Measurements from ENCODE around the gene CHRDL2.

Gene CHRDL2, protein sequence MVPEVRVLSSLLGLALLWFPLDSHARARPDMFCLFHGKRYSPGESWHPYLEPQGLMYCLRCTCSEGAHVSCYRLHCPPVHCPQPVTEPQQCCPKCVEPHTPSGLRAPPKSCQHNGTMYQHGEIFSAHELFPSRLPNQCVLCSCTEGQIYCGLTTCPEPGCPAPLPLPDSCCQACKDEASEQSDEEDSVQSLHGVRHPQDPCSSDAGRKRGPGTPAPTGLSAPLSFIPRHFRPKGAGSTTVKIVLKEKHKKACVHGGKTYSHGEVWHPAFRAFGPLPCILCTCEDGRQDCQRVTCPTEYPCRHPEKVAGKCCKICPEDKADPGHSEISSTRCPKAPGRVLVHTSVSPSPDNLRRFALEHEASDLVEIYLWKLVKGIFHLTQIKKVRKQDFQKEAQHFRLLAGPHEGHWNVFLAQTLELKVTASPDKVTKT

DNA sequence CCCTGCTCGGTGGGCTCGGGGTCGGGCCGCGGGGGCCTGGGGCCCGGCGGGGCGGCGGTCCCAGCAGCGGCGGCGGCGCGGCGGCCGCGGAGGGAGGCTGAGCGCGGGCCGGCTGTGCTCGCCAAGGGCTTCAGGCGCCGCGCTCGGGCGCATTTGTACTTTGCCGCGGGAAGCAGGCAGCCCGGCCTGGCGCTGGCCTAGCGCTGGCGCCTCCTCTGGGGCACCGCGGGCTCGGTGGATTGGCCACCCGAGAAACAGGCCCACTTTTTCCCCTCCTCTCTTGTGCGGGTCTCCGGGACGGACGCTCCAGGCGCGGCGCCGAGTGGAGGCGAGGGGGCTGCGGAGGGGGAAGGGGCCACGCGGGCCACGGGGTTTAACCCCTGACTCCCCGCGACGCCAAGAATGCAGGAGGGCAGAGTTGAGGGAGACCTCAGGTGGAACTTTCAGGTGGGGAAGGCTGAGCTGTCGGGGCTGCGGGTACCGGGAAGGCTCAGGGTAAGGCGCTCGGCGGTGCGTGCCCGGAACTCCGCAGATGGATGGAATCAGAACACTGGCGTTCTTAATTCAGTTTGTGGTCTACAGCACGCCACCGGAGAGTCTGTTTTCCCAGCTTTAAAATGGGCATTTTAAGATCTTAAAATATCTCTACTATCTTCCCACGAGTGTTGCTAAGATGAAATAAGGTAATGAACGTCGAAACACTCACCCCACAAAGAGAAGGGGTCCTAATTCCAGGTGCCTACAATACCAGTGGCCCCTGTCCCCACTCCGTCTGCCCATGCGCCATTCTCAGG is at the start of gene CHRDL2:
TSS of gene CHRDL2 (minus strand) at position 126 of the 794 bp plus-strand sequence. CDS start 538 bp downstream, outside the sequence.
- H3K9ac ChIP-seq (ENCODE audit: low read length), result no peak within 1 kb of the TSS
- no peak within 1 kb of the TSS for H3K4me3 ChIP-seq (ENCODE audit: low read length)
- H3K27me3 ChIP-seq (ENCODE audit: control insufficient read depth, insufficient read depth, low read length), result peaks cover 55% of the 10 kb centered on the region
- H3K4me1 ChIP-seq (ENCODE audit: control insufficient read depth, insufficient read depth, low read length), result peaks cover 6% of the 10 kb centered on the region
- no peaks in the 10 kb centered on the region for H3K36me3 ChIP-seq (ENCODE audit: control insufficient read depth, insufficient read depth, low read length)
- no peaks in the 10 kb centered on the region for H3K9me3 ChIP-seq (ENCODE audit: control insufficient read depth, low read length)

DNA sequence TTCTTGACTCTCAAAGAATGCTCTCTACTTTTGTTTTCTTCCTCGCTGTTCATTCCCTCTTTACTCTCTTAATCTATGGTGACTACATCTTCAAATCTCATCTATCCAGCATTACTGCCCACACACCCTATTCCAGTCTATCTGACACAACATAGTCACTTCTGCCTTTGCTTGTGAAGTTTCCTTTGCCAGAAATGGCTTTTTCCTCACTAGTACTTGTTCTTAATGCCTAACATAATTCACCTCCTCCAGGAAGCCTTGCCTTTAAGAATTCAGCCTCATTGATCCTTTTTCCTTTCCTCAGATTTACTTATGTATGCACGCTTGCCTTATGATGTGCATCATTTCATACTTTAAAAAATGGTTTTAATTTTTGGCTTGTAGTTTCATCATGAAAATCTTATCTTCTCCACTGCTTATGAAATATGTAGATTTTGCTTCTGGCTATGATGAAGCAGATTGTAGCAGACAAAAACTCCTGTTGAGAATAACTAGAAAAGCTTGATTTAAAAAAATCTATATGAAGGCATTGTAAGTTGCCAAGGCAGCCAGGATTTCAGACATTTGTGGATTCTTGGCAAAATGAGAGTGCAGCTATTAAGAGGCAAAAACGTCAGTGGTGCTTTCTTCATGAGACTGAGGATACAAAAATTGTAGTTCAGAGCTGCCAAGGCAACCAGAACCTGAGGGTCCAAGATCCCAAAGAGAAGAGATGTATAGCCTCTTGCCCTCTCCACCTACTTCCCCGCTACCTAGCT is 49.2 kb upstream of the CHRDL2 start:
- no peak overlapping the region for H3K4me3 ChIP-seq (ENCODE audit: low read length)

DNA sequence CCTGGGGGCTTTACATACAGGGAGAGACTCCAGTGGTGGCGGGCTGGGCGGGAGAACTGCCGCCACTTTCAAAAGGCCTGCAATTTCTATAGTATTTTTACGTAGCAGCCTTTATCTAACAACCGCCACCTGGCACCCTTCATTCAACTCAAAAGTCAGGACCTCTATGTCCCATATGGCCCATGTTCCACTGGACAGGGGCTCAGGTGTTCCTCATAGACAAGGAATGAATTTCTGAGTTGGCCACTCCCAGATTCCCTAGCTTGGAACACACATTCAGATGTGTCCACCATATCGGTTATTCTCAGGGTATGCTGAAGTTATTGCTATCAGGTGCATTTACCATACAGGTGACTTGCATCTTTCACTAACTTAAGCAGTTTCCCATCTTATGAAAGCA is 47.4 kb upstream of the CHRDL2 start:
- peaks cover 11% of the 10 kb centered on the region for H3K4me1 ChIP-seq (ENCODE audit: control insufficient read depth, insufficient read depth, low read length)
- H3K27me3 ChIP-seq (ENCODE audit: control insufficient read depth, insufficient read depth, low read length), result no peaks in the 10 kb centered on the region

More for the DNA sequence above, 49.2 kb upstream of the CHRDL2 start:
- Histone ChIP-seq H3K36me3 (ENCODE audit: control insufficient read depth, insufficient read depth, low read length) (no peaks in the 10 kb centered on the region), H3K9me3 (ENCODE audit: control insufficient read depth, low read length) (no peaks in the 10 kb centered on the region), H3K9ac (ENCODE audit: low read length) (no peak overlapping the region), H3K4me1 (ENCODE audit: control insufficient read depth, insufficient read depth, low read length) (peaks cover 11% of the 10 kb centered on the region), H3K27me3 (ENCODE audit: control insufficient read depth, insufficient read depth, low read length) (no peaks in the 10 kb centered on the region)

DNA sequence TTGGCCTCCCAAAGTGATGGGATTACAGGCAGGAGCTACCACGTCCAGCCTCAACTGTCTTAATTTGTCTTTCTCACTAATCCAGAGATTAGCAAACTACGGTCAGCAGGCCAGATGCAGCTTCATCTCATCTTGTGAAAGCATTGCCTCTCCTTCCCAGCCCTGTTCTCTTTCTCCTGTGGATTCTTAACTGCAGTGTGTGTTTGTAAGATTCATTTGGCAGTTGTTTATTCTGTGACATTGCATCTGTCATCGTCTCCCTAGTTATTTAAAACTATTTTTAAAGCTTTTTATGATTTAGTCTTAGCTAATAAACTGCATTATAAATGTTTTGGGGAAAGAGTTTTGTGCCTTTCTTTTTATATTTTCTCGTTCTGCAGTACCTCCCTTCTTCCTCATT is 46.7 kb upstream of the CHRDL2 start:
- peaks cover 11% of the 10 kb centered on the region for H3K4me1 ChIP-seq (ENCODE audit: control insufficient read depth, insufficient read depth, low read length)
- H3K36me3 ChIP-seq (ENCODE audit: control insufficient read depth, insufficient read depth, low read length), result no peaks in the 10 kb centered on the region

More for the DNA sequence above, 47.4 kb upstream of the CHRDL2 start:
- Histone ChIP-seq H3K9ac (ENCODE audit: low read length) (no peak overlapping the region), H3K36me3 (ENCODE audit: control insufficient read depth, insufficient read depth, low read length) (no peaks in the 10 kb centered on the region), H3K4me3 (ENCODE audit: low read length) (no peak overlapping the region), H3K9me3 (ENCODE audit: control insufficient read depth, low read length) (no peaks in the 10 kb centered on the region)

DNA sequence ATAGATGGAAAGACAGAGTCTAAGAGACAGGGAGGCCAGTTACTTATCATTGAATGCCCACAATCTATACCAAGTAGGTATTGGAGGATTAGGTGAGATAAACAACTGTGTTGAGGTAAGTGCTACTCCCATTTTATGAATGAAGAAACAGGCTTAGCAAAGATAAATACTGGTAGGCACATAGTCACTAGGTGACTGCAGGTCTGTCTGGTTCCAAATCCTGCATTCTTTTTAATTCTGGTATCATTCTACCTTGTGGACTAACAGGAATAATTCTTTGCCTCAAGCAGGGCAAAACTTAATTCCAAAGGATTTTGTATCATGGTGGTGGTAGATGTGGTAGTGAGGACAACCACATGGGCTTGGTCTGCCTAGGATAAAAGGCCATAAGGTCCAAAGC is 45.8 kb upstream of the CHRDL2 start:
- H3K4me3 ChIP-seq (ENCODE audit: low read length), result no peak overlapping the region
- H3K4me1 ChIP-seq (ENCODE audit: control insufficient read depth, insufficient read depth, low read length), result peaks cover 11% of the 10 kb centered on the region
- no peak overlapping the region for H3K9ac ChIP-seq (ENCODE audit: low read length)
- no peaks in the 10 kb centered on the region for H3K36me3 ChIP-seq (ENCODE audit: control insufficient read depth, insufficient read depth, low read length)
- no peaks in the 10 kb centered on the region for H3K27me3 ChIP-seq (ENCODE audit: control insufficient read depth, insufficient read depth, low read length)
- no peaks in the 10 kb centered on the region for H3K9me3 ChIP-seq (ENCODE audit: control insufficient read depth, low read length)

More for the DNA sequence above, 46.7 kb upstream of the CHRDL2 start:
- Histone ChIP-seq H3K27me3 (ENCODE audit: control insufficient read depth, insufficient read depth, low read length) (no peaks in the 10 kb centered on the region), H3K4me3 (ENCODE audit: low read length) (no peak overlapping the region), H3K9me3 (ENCODE audit: control insufficient read depth, low read length) (no peaks in the 10 kb centered on the region), H3K9ac (ENCODE audit: low read length) (no peak overlapping the region)

DNA sequence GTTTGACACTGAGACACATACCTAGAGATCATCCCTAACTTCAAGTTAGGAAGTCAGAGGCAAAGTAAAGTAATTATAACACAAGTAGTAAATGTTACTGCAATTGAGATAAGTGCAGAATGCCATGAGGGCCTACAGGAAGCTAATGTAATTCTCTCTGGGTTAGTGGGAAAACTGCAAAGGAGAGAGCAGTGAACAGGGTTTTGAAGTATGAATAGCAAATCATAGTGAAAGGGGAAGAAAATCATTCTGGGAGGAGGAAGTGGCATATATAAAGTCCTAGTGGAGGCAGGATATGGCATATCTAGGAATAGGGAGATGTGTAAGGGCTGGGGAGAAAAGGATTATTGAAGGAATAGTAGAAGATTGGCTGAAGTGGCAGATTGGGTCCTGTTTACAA is 45.3 kb upstream of the CHRDL2 start:
- peaks cover 11% of the 10 kb centered on the region for H3K4me1 ChIP-seq (ENCODE audit: control insufficient read depth, insufficient read depth, low read length)
- no peaks in the 10 kb centered on the region for H3K27me3 ChIP-seq (ENCODE audit: control insufficient read depth, insufficient read depth, low read length)
- H3K36me3 ChIP-seq (ENCODE audit: control insufficient read depth, insufficient read depth, low read length), result no peaks in the 10 kb centered on the region
- H3K9me3 ChIP-seq (ENCODE audit: control insufficient read depth, low read length), result no peaks in the 10 kb centered on the region
- no peak overlapping the region for H3K4me3 ChIP-seq (ENCODE audit: low read length)
- no peak overlapping the region for H3K9ac ChIP-seq (ENCODE audit: low read length)

DNA sequence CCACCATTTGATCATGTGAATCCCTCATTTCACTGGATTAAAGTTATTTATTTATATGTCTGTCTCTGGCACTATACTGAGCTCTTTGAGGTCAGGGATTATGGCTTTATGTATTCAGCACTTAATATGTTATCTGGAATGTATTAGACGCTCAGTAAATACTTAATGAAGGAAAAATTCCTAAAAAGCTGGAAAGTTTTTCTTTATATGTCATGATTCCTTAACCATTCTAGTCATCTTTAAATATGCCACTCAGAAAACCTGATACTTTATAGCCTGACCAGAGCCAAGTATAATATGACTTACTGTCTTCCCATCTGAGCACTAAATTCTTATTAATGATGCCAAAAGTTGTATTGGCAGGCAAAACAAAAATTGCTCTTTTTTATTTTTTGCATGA is 44.5 kb upstream of the CHRDL2 start:
- Histone ChIP-seq H3K36me3 (ENCODE audit: control insufficient read depth, insufficient read depth, low read length) (no peaks in the 10 kb centered on the region), H3K9me3 (ENCODE audit: control insufficient read depth, low read length) (no peaks in the 10 kb centered on the region), H3K4me3 (ENCODE audit: low read length) (no peak overlapping the region), H3K4me1 (ENCODE audit: control insufficient read depth, insufficient read depth, low read length) (peaks cover 11% of the 10 kb centered on the region), H3K9ac (ENCODE audit: low read length) (no peak overlapping the region), H3K27me3 (ENCODE audit: control insufficient read depth, insufficient read depth, low read length) (no peaks in the 10 kb centered on the region)

DNA sequence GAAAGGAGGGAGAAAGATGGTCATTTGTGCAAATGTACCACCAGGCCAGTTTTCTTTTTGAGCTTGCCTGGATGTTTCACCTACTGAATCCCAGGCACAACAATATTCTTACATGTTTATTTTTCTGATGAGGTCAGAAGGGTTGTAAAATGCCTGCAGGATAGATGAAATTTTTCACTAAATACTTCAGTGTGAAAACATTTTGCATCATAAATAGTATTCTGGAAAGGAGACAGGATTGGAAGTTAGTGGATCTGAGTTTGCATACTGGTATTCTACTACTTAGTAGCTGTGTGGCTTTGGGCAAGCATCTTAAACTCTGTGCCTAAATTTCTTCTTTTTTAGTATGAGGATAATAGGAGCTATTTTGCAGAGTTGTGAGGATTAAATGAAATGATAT is 42.2 kb upstream of the CHRDL2 start:
- peaks cover 11% of the 10 kb centered on the region for H3K4me1 ChIP-seq (ENCODE audit: control insufficient read depth, insufficient read depth, low read length)

DNA sequence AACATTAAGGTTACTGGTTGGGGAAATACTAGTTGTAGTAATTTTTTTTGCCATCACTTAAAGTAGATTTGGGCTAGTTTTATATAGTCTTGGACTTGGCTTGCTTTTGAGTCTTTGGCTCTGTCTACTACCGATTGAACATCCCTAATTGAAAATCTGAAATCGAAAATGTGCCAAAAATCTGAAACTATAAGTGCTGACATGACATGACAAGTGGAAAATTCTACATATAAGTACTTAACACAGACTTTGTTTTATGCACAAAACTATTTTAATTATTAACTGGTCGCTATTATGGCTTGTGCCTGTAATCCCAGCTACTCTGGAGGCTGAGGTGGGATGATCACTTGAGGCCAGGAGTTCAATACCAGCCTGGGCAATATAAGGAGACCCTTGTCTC is 39.9 kb upstream of the CHRDL2 start:
- Histone ChIP-seq H3K4me3 (ENCODE audit: low read length) (no peak overlapping the region), H3K4me1 (ENCODE audit: control insufficient read depth, insufficient read depth, low read length) (no peaks in the 10 kb centered on the region), H3K36me3 (ENCODE audit: control insufficient read depth, insufficient read depth, low read length) (no peaks in the 10 kb centered on the region), H3K9me3 (ENCODE audit: control insufficient read depth, low read length) (no peaks in the 10 kb centered on the region), H3K9ac (ENCODE audit: low read length) (no peak overlapping the region), H3K27me3 (ENCODE audit: control insufficient read depth, insufficient read depth, low read length) (no peaks in the 10 kb centered on the region)

More for the DNA sequence above, 42.2 kb upstream of the CHRDL2 start:
- Histone ChIP-seq H3K9ac (ENCODE audit: low read length) (no peak overlapping the region), H3K9me3 (ENCODE audit: control insufficient read depth, low read length) (no peaks in the 10 kb centered on the region), H3K27me3 (ENCODE audit: control insufficient read depth, insufficient read depth, low read length) (no peaks in the 10 kb centered on the region), H3K36me3 (ENCODE audit: control insufficient read depth, insufficient read depth, low read length) (no peaks in the 10 kb centered on the region), H3K4me3 (ENCODE audit: low read length) (no peak overlapping the region)

DNA sequence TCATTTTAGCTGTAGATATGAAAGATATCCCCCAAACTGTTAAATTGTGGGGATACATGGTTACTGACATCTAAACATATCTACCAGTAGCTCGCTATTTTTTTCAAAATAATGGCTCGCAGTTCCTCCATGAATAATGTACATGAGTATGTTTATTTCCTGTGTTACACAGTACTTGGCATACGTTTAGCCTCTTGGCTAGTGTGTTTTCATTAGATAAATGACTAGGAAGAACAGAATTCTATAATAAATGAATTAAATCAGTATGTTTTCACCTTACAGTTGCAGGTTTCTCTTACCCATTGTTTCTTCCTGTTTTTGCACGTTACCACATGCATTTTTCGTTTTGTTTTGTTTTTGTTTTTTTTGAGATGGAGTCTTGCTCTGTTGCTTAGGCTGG is 39.2 kb upstream of the CHRDL2 start:
- Histone ChIP-seq H3K4me3 (ENCODE audit: low read length) (no peak overlapping the region), H3K4me1 (ENCODE audit: control insufficient read depth, insufficient read depth, low read length) (no peaks in the 10 kb centered on the region), H3K9me3 (ENCODE audit: control insufficient read depth, low read length) (no peaks in the 10 kb centered on the region), H3K9ac (ENCODE audit: low read length) (no peak overlapping the region), H3K27me3 (ENCODE audit: control insufficient read depth, insufficient read depth, low read length) (no peaks in the 10 kb centered on the region), H3K36me3 (ENCODE audit: control insufficient read depth, insufficient read depth, low read length) (no peaks in the 10 kb centered on the region)

DNA sequence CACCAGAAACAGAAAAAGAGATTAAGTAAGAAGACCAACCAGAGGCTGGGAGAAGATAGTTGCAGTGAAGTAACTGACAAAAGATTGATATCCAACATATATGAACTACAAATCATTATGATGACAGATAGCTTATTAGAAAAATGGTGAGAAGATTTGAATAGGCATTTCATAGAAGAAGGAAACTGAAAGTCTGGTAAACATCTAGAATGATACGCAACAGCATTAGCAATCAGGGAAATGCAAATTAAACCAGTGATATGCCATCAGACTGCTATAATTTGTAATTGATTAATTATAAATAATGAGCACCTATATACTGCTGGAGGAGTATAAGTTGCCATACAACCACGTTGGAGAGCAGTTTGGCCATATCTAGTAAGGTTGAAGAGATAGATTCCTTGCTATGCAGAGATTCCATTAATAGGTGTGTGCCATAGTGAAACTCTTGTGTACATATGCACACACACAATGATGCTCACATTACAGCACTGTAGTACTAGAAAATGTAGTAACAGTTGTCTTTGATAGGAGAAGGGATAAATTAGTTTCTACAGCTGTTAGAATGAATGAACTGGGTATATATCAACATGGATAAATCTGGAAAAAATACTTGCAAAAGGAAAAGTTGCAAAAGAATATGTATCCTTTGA is 38.0 kb upstream of the CHRDL2 start:
- Histone ChIP-seq H3K4me1 (ENCODE audit: control insufficient read depth, insufficient read depth, low read length) (no peaks in the 10 kb centered on the region), H3K9me3 (ENCODE audit: control insufficient read depth, low read length) (no peaks in the 10 kb centered on the region), H3K4me3 (ENCODE audit: low read length) (no peak overlapping the region)

More for the DNA sequence above, 38.0 kb upstream of the CHRDL2 start:
- H3K9ac ChIP-seq (ENCODE audit: low read length), result no peak overlapping the region
- H3K27me3 ChIP-seq (ENCODE audit: control insufficient read depth, insufficient read depth, low read length), result no peaks in the 10 kb centered on the region
- H3K36me3 ChIP-seq (ENCODE audit: control insufficient read depth, insufficient read depth, low read length), result no peaks in the 10 kb centered on the region
